SU-DHL-6 (cell line): Measurements from ENCODE around the gene GRK3.

Experiments used
- EZH2phosphoT487 ChIP-seq: fragments of 200-600 bp; sonication (generic), shearing (Covaris generic); conservative IDR thresholded peaks from 2 replicates; pipeline ENCODE4 v1.6.1; 2018; ENCODE audit warnings: mild to moderate bottlenecking, antibody characterized with exemption, low read length, moderate library complexity, mixed read lengths
- TF ChIP-seq, protein P1 (sequence below): fragments of 200-600 bp; sonication (generic); IDR thresholded peaks from one replicate; pipeline ENCODE4 v1.5.1; 2017; ENCODE audit warnings: antibody characterized with exemption, mild to moderate bottlenecking, low read length, moderate library complexity; ENCODE audit not compliant: insufficient read depth, poor library complexity, severe bottlenecking

DNA sequence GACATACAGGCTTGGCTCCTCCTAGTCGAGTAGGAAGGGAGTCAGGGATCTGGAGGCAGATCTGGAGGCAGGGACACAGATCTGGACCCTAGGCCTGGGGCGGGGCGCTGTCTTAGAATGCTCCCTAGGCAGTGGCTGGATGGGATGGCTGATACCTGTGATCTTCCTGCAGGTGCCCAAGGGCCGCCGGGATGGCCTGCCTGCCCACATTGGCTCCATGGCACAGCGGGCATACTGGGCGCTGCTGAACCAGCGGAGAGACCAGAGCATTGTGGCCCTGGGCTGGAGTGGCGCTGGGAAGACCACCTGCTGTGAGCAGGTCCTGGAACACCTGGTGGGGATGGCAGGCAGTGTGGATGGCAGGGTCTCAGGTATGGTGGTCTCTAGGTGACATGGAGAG, 212.9 kb downstream of the GRK3 start:
- TF ChIP-seq, protein P1, sequence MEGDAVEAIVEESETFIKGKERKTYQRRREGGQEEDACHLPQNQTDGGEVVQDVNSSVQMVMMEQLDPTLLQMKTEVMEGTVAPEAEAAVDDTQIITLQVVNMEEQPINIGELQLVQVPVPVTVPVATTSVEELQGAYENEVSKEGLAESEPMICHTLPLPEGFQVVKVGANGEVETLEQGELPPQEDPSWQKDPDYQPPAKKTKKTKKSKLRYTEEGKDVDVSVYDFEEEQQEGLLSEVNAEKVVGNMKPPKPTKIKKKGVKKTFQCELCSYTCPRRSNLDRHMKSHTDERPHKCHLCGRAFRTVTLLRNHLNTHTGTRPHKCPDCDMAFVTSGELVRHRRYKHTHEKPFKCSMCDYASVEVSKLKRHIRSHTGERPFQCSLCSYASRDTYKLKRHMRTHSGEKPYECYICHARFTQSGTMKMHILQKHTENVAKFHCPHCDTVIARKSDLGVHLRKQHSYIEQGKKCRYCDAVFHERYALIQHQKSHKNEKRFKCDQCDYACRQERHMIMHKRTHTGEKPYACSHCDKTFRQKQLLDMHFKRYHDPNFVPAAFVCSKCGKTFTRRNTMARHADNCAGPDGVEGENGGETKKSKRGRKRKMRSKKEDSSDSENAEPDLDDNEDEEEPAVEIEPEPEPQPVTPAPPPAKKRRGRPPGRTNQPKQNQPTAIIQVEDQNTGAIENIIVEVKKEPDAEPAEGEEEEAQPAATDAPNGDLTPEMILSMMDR, result no peak
- no peak for TF ChIP-seq EZH2phosphoT487
